Cardiac fibroblast (primary cell): Measurements from ENCODE around the gene RTKN.
"Not testable (repeated sequence)": the region's sequence is repeated elsewhere in the genome, so short reads cannot be mapped to it uniquely, and the experiment has no call there.

Experiments used
- DNase-seq, 2 donors: peaks; one replicate each; pipeline versions ENCODE4 v3.0.0 to v3.0.0-alpha.2; 2010; ENCODE audit warnings: low read depth in 2 of 2
- H3K4me3 ChIP-seq, 2 donors: replicated peaks in 1 of 2; 1 replicate in 1 of 2; 2 replicates in 1 of 2; pipeline ENCODE4 v1.5.1; 2011; ENCODE audit warnings: low read depth in 2 of 2, low read length in 2 of 2, mild to moderate bottlenecking in 2 of 2, moderate library complexity in 1 of 2
- CTCF ChIP-seq: IDR thresholded peaks from one replicate; pipeline ENCODE4 v1.5.1; 2011; ENCODE audit warnings: low read depth, mild to moderate bottlenecking, low read length, inconsistent platforms

RTKN gene

GRCh38 chr2:74441690-74442482 lies at the start of gene RTKN:
Gene RTKN (minus strand): TSS chr2:74441937. CDS start chr2:74441816, 121 bp downstream.
- DNase-seq = peak in 1 of 2 donors; percentile 17
- TF ChIP-seq CTCF = no peak
- peak within 1 kb of the TSS; percentile 59 to 71 for H3K4me3 ChIP-seq

GRCh38 chr2:74489906-74490305 lies 48.2 kb upstream of the RTKN start:
- no peak for TF ChIP-seq CTCF
- H3K4me3 ChIP-seq = no peak overlapping the region

GRCh38 chr2:74488643-74489481 lies 47.1 kb upstream of the RTKN start:
- DNase-seq = no peak
- no peak for TF ChIP-seq CTCF
- no peak overlapping the region for H3K4me3 ChIP-seq

More at GRCh38 chr2:74489906-74490305, 48.2 kb upstream of the RTKN start:
- DNase-seq = no peak

- H3K4me3 ChIP-seq = no peak overlapping the region
- TF ChIP-seq CTCF = no peak
- DNase-seq = no peak
Measured at GRCh38 chr2:74486141-74486540, 44.4 kb upstream of the RTKN start.

- H3K4me3 ChIP-seq = peak overlapping the region; percentile 65 to 91
- not testable (repeated sequence) for DNase-seq
Measured at GRCh38 chr2:74483675-74484164, 42.0 kb upstream of the RTKN start.

GRCh38 chr2:74482801-74483674 lies 41.3 kb upstream of the RTKN start, which contains the start of the genes CCDC142 and TTC31:
Gene CCDC142 (minus strand): TSS chr2:74482998. CDS start chr2:74482837, 161 bp downstream.
Gene TTC31 (plus strand): TSS chr2:74483081. CDS start chr2:74483096, 15 bp downstream.
- DNase-seq = peak; percentile 96 to 97
- peak within 1 kb of the TSS; percentile 65 to 91 for H3K4me3 ChIP-seq
- TF ChIP-seq CTCF = peak; percentile 89
